Heart left ventricle (tissue), 16 donors: ENCODE results near the gene VWA5B1. TPM values are rescaled to one million over a fixed set of nuclear protein-coding genes. Genes with fewer than 3 reads are reported as not detected.

Experiments
- ATAC-seq, 4 donors: fragments of 200-7000 bp; cut with Tn5 transposase; one replicate each; pipeline ENCODE4 v1.9.1; 2020 to 2022; ENCODE audit warnings: moderate library complexity in 4 of 4, mild to moderate bottlenecking in 3 of 4, moderate number of reproducible peaks in 1 of 4
- DNase-seq, 5 donors: peaks; one replicate each; pipeline ENCODE4 v3.0.0-alpha.2; 2020
- H3K27ac ChIP-seq, 12 donors: fragments of 200-600 bp; sonication (generic) in 4 of 12; one replicate each; pipeline versions ENCODE4 v1.5.0 to v1.8.0; 2016 to 2022; ENCODE audit warnings: mild to moderate bottlenecking in 2 of 12
- H3K27me3 ChIP-seq, 9 donors: fragments of 200-600 bp; sonication (generic) in 2 of 9; one replicate each; pipeline versions ENCODE4 v1.5.1 to v1.8.0; 2016 to 2022; ENCODE audit warnings: mild to moderate bottlenecking in 3 of 9
- H3K36me3 ChIP-seq, 9 donors: fragments of 200-600 bp; sonication (generic) in 2 of 9; one replicate each; pipeline versions ENCODE4 v1.5.0 to v1.8.0; 2018 to 2022; ENCODE audit warnings: mild to moderate bottlenecking in 2 of 9
- H3K4me1 ChIP-seq, 12 donors: fragments of 200-600 bp; sonication (generic) in 4 of 12; one replicate each; pipeline versions ENCODE4 v1.5.0 to v1.8.0; 2016 to 2022; ENCODE audit warnings: mild to moderate bottlenecking in 3 of 12
- H3K4me3 ChIP-seq, 12 donors: fragments of 200-600 bp; sonication (generic) in 4 of 12; one replicate each; pipeline versions ENCODE4 v1.5.0 to v1.8.0; 2017 to 2022; ENCODE audit warnings: mild to moderate bottlenecking in 9 of 12, moderate library complexity in 4 of 12
- H3K9me3 ChIP-seq, 12 donors: fragments of 200-600 bp; sonication (generic) in 4 of 12; one replicate each; pipeline versions ENCODE4 v1.5.0 to v1.8.0; 2016 to 2022; ENCODE audit warnings: mild to moderate bottlenecking in 1 of 12
- CTCF ChIP-seq, 12 donors: fragments of 200-600 bp; sonication (generic) in 4 of 12; IDR thresholded peaks; one replicate each; pipeline versions ENCODE4 v1.5.0 to v1.8.0; 2018 to 2022; ENCODE audit warnings: antibody characterized with exemption in 12 of 12, mild to moderate bottlenecking in 5 of 12
- POLR2A ChIP-seq, 2 donors: fragments of 450-650 bp; IDR thresholded peaks; one replicate each; pipeline ENCODE4 v1.6.1; 2017; ENCODE audit warnings: antibody characterized with exemption in 2 of 2, mild to moderate bottlenecking in 2 of 2, moderate library complexity in 2 of 2
- WGBS, 4 donors: extraction: QIAGEN DNeasy Blood & Tissue Kit in 2 of 4; methylation state at CpG; one replicate each; pipeline versions ENCODE4 v1.1.5 to v1.1.7; 2013 to 2018; 5-methylcytosine and 5-hydroxymethylcytosine counted together
- intact Hi-C, 10 donors: fragments of 100-400 bp; cut with DNase I; formaldehyde crosslinking; loops; one replicate each; pipeline versions ENCODE4 v1.11.1 to v1.14.2; 2022
- polyA plus RNA-seq, 2 donors: library from polyadenylated mRNA; stranded (reverse); fragments of 200-250 nt; gene quantifications; one replicate each; pipeline ENCODE4 v1.2.3, GENCODE V29; 2013
- total RNA-seq, 9 donors: library from RNA; depleted of rRNA in 2 of 9; stranded (reverse); fragments of >200 nt in 2 of 9; fragmentation: NEBNext Ultra II Directional in 3 of 9; extraction: Animal tissue kit (Norgen Biotek cat#: 25700) in 3 of 9; gene quantifications; one replicate each; pipeline versions ENCODE4 v1.1.0 to v1.2.4, GENCODE V29; 2016 to 2023
- donor health status: ischemic (EF 13 %, LVEDD 7.1; RV severe dilation, severe dysfunction).
- donor health status: healthy with polysubstance abuse.
- donor health status: DM: no; HTN: yes; CAD: no.
- donor health status: DM: no; HTN: no; CAD: no.
- donor health status: ischemic (EF 25% LVEDD 6.9; RV normal size, moderate dysfunction).
- donor health status: ischemic (EF 25% LVEDD 5.7; RV mildly dilated, moderate dysfunction).
- donor health status: healthy.
- donor health status: DM: yes; HTN: yes; CAD: no.
- donor health status: ischemic (EF 35%, LVEDD 5.7; RV mildly dilated, moderate dysfunction).
- donor health status: nonischemic (EF 11% LVEDD 7.7; RV severe dilation, severe dysfunction).
- donor health status: DM: yes; HTN: yes; CAD: no.
- donor health status: PGD.
- donor health status: ischemic (EF 29% LVEDD 5.4; RV normal size, mild dysfunction).
- donor health status: nonischemic (EF 23%, LVEDD 6.1; RV moderate dilation, normal function).

VWA5B1 gene
- total and polyA plus RNA-seq, 11 donors, result 0.04 to 0.88 (median 0.12) TPM; not detected in 4

GRCh38 chr1:20337581-20337980, 46.9 kb downstream of the VWA5B1 start:
- ATAC-seq (no peak), DNase-seq (no peak)
- Histone ChIP-seq H3K9me3 (no peaks in the 10 kb centered on the region), H3K4me3 (no peak overlapping the region), H3K27ac (no peak overlapping the region), H3K27me3 (peaks cover 0 to 6% (median 0%) of the 10 kb centered on the region in 9 donors), H3K36me3 (no peaks in the 10 kb centered on the region), H3K4me1 (no peaks in the 10 kb centered on the region)
- intact Hi-C loops, result no loop called here
- TF ChIP-seq POLR2A (IDR thresholded peaks at IDR 0.05) (no peak), CTCF (IDR thresholded peaks at IDR 0.05) (no peak)
- WGBS, 4 donors, result 77 to 86% (median 85%) methylated on average over 6 to 7 of the region's 7 CpGs

GRCh38 chr1:20339811-20340457, 49.3 kb downstream of the VWA5B1 start:
- ATAC-seq, result no peak
- H3K9me3 ChIP-seq, result no peaks in the 10 kb centered on the region
- intact Hi-C loops, result no loop called here
- no peak overlapping the region for H3K4me3 ChIP-seq
- no peaks in the 10 kb centered on the region for H3K36me3 ChIP-seq
- H3K27ac ChIP-seq, result no peak overlapping the region
- peaks cover 0 to 21% (median 5%) of the 10 kb centered on the region in 9 donors for H3K27me3 ChIP-seq
- H3K4me1 ChIP-seq, result peaks cover 0 to 11% (median 0%) of the 10 kb centered on the region in 12 donors
- no peak for DNase-seq
- no peak for TF ChIP-seq POLR2A (IDR thresholded peaks at IDR 0.05)
- no peak for TF ChIP-seq CTCF (IDR thresholded peaks at IDR 0.05)
- WGBS, 4 donors, result 64 to 67% (median 66%) methylated on average over 9 of the region's 9 CpGs

GRCh38 chr1:20342294-20343148, 51.8 kb downstream of the VWA5B1 start:
- DNase-seq (no peak), ATAC-seq (no peak)
- H3K4me1 ChIP-seq, result peaks cover 0 to 11% (median 0%) of the 10 kb centered on the region in 12 donors
- intact Hi-C loops, result no loop called here
- no peaks in the 10 kb centered on the region for H3K36me3 ChIP-seq
- H3K27ac ChIP-seq, result no peak overlapping the region
- peaks cover 0 to 10% (median 0%) of the 10 kb centered on the region in 12 donors for H3K9me3 ChIP-seq
- WGBS, 4 donors, result 50 to 67% (median 57%) methylated on average over 10 to 17 of the region's 17 CpGs
- peaks cover 0 to 22% (median 5%) of the 10 kb centered on the region in 9 donors for H3K27me3 ChIP-seq
- TF ChIP-seq CTCF (IDR thresholded peaks at IDR 0.05), result no peak
- TF ChIP-seq POLR2A (IDR thresholded peaks at IDR 0.05), result no peak
- H3K4me3 ChIP-seq, result peak overlapping the region in 5 of 12 donors; percentile 10 to 41 (median 28)
